HEK293 (cell line): ENCODE measurements around the gene VAT1.

Experiments used
- SCRT2 ChIP-seq: fragments of 450-650 bp; formaldehyde crosslinking; IDR thresholded peaks from 2 replicates; pipeline ENCODE4 v1.5.1; 2016; ENCODE audit warnings: missing biosample characterization, missing genetic modification characterization
- ZBTB10 ChIP-seq: fragments of 450-650 bp; formaldehyde crosslinking; IDR thresholded peaks from 2 replicates; pipeline ENCODE4 v1.5.1; 2016; ENCODE audit warnings: missing biosample characterization, missing genetic modification characterization
- ZBTB7A ChIP-seq: fragments of 450-650 bp; formaldehyde crosslinking; IDR thresholded peaks from 2 replicates; pipeline ENCODE4 v1.5.1; 2016; ENCODE audit warnings: low read depth, missing biosample characterization, missing genetic modification characterization
- ZFP41 ChIP-seq: fragments of 450-650 bp; formaldehyde crosslinking; IDR thresholded peaks from 2 replicates; pipeline ENCODE4 v1.5.1; 2016; ENCODE audit warnings: missing biosample characterization, missing genetic modification characterization, borderline replicate concordance
- ZNF280C ChIP-seq: fragments of 450-650 bp; formaldehyde crosslinking; IDR thresholded peaks from 2 replicates; pipeline ENCODE4 v1.5.1; 2016; ENCODE audit warnings: missing biosample characterization, missing genetic modification characterization
- ZNF518A ChIP-seq: fragments of 450-650 bp; formaldehyde crosslinking; conservative IDR thresholded peaks from 2 replicates; pipeline ENCODE4 v1.5.1; 2016; ENCODE audit warnings: low read depth, missing biosample characterization, missing genetic modification characterization
- TF ChIP-seq, protein P1 (sequence below): fragments of 450-650 bp; formaldehyde crosslinking; IDR thresholded peaks from 2 replicates; pipeline ENCODE4 v1.5.1; 2017; ENCODE audit warnings: missing biosample characterization, missing genetic modification characterization
- TF ChIP-seq, protein P2 (sequence below): fragments of 450-650 bp; formaldehyde crosslinking; conservative IDR thresholded peaks from 2 replicates; pipeline ENCODE4 v1.5.1; 2016; ENCODE audit warnings: low read depth, missing biosample characterization, missing genetic modification characterization
- TF ChIP-seq, protein P3 (sequence below): fragments of 450-650 bp; formaldehyde crosslinking; IDR thresholded peaks from 2 replicates; pipeline ENCODE4 v1.5.1; 2017; ENCODE audit warnings: missing biosample characterization, mild to moderate bottlenecking, missing genetic modification characterization, moderate library complexity

Gene VAT1

DNA sequence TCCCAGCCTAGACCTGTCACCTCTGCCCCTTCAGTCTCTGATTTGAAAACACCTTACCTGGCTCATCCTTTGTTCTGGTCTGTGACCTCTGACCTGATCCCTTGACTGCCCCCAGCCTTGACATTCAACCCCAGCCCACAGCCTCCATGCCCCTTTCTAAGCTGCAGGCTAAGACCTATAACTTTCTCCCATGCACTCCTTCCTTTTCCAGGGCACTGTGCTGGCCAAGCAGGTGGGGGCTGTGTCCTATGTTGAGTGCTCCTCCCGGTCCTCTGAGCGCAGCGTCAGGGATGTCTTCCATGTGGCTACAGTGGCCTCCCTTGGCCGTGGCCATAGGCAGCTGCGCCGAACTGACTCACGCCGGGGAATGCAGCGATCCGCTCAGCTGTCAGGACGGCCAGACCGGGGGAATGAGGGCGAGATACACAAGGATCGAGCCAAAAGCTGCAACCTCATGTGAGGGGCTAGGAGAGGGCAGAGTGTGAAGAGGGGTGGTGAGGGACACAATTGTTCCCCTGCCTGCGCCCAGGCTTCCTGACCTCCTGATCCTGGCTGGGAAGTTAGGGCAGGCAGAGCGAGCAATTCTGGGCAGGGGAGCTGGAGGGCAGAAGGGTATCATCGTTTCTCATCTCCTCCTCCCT is 6.2 kb upstream of the VAT1 start (continued):
- TF ChIP-seq ZBTB10 (tag by site-specific recombination) = no peak
- no peak for TF ChIP-seq ZNF280C (tag by site-specific recombination)
- TF ChIP-seq, protein P1, sequence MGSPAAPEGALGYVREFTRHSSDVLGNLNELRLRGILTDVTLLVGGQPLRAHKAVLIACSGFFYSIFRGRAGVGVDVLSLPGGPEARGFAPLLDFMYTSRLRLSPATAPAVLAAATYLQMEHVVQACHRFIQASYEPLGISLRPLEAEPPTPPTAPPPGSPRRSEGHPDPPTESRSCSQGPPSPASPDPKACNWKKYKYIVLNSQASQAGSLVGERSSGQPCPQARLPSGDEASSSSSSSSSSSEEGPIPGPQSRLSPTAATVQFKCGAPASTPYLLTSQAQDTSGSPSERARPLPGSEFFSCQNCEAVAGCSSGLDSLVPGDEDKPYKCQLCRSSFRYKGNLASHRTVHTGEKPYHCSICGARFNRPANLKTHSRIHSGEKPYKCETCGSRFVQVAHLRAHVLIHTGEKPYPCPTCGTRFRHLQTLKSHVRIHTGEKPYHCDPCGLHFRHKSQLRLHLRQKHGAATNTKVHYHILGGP (tag by site-specific recombination) = no peak
- TF ChIP-seq ZBTB7A = no peak
- no peak for TF ChIP-seq ZNF518A (tag by site-specific recombination)
- no peak for TF ChIP-seq SCRT2 (tag by site-specific recombination)
- TF ChIP-seq, protein P2, sequence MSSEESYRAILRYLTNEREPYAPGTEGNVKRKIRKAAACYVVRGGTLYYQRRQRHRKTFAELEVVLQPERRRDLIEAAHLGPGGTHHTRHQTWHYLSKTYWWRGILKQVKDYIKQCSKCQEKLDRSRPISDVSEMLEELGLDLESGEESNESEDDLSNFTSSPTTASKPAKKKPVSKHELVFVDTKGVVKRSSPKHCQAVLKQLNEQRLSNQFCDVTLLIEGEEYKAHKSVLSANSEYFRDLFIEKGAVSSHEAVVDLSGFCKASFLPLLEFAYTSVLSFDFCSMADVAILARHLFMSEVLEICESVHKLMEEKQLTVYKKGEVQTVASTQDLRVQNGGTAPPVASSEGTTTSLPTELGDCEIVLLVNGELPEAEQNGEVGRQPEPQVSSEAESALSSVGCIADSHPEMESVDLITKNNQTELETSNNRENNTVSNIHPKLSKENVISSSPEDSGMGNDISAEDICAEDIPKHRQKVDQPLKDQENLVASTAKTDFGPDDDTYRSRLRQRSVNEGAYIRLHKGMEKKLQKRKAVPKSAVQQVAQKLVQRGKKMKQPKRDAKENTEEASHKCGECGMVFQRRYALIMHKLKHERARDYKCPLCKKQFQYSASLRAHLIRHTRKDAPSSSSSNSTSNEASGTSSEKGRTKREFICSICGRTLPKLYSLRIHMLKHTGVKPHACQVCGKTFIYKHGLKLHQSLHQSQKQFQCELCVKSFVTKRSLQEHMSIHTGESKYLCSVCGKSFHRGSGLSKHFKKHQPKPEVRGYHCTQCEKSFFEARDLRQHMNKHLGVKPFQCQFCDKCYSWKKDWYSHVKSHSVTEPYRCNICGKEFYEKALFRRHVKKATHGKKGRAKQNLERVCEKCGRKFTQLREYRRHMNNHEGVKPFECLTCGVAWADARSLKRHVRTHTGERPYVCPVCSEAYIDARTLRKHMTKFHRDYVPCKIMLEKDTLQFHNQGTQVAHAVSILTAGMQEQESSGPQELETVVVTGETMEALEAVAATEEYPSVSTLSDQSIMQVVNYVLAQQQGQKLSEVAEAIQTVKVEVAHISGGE (tag by site-specific recombination) = no peak
- TF ChIP-seq, protein P3, sequence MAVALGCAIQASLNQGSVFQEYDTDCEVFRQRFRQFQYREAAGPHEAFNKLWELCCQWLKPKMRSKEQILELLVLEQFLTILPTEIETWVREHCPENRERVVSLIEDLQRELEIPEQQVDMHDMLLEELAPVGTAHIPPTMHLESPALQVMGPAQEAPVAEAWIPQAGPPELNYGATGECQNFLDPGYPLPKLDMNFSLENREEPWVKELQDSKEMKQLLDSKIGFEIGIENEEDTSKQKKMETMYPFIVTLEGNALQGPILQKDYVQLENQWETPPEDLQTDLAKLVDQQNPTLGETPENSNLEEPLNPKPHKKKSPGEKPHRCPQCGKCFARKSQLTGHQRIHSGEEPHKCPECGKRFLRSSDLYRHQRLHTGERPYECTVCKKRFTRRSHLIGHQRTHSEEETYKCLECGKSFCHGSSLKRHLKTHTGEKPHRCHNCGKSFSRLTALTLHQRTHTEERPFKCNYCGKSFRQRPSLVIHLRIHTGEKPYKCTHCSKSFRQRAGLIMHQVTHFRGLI = no peak
- TF ChIP-seq ZFP41 (tag by site-specific recombination) = no peak
